ENCODE measurements around the gene CCDC150. TPM values are rescaled to one million over a fixed set of nuclear protein-coding genes. Genes with fewer than 3 reads are reported as not detected.

Gene CCDC150
- total RNA-seq, 3 donors from 2014 or later: 2.1 to 5.3 (median 3.1) TPM

DNA sequence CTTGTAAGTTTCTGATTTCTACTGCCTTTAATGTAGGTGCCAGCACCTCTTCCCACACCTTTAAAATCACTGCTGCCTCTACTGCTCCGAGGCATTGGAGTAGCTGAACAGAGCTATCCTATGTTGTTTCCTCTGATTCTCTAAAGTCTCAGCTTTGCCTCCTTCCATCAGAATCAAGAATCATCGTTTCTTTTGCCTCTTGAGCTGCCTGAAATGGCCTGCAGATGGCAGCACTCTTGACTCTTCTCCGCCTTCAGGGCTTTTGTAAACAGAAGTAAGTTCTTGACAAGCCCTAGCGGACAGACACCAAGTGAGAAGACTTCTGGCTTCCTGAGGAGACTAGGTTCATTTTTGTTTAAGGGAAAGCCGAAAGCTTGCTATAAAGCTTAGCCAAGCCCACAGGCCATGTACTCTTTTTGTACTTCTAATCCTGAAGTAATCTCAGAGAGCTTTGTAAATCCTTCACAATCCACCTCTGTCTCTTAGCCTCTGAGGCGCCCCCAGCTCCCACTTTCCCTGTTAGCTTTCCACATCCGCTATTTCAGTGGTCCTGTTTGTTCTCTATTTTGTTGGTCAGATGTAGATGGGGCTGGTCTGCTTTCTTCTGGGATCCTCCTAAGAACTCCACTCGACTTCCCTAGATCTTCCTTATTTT, 111.6 kb downstream of the CCDC150 start:
- peak in 2 of 3 donors; percentile 71 to 84 for DNase-seq
- ATAC-seq: peak; percentile 91

GRCh38 chr2:196758474-196759377, 119.2 kb downstream of the CCDC150 start:
- no peak for ATAC-seq
- DNase-seq: no peak

More for the DNA sequence above, 111.6 kb downstream of the CCDC150 start:
- H3K9me3 ChIP-seq: peaks cover 13% of the 10 kb centered on the region
- no peak overlapping the region for H3K4me3 ChIP-seq
- TF ChIP-seq, protein P1, sequence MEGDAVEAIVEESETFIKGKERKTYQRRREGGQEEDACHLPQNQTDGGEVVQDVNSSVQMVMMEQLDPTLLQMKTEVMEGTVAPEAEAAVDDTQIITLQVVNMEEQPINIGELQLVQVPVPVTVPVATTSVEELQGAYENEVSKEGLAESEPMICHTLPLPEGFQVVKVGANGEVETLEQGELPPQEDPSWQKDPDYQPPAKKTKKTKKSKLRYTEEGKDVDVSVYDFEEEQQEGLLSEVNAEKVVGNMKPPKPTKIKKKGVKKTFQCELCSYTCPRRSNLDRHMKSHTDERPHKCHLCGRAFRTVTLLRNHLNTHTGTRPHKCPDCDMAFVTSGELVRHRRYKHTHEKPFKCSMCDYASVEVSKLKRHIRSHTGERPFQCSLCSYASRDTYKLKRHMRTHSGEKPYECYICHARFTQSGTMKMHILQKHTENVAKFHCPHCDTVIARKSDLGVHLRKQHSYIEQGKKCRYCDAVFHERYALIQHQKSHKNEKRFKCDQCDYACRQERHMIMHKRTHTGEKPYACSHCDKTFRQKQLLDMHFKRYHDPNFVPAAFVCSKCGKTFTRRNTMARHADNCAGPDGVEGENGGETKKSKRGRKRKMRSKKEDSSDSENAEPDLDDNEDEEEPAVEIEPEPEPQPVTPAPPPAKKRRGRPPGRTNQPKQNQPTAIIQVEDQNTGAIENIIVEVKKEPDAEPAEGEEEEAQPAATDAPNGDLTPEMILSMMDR (IDR thresholded peaks at IDR 0.05): peak; percentile 78
- intact Hi-C loops (cut with DNase I, micrococcal nuclease): no loop called here
- no peaks in the 10 kb centered on the region for H3K36me3 ChIP-seq (ENCODE audit: low read depth)
- H3K4me1 ChIP-seq (ENCODE audit: low read depth): no peaks in the 10 kb centered on the region

GRCh38 chr2:196759378-196759706, 119.8 kb downstream of the CCDC150 start:
- no peaks in the 10 kb centered on the region for H3K36me3 ChIP-seq (ENCODE audit: low read depth)
- no peak for DNase-seq
- intact Hi-C loops (cut with DNase I, micrococcal nuclease): no loop called here
- H3K4me1 ChIP-seq (ENCODE audit: low read depth): no peaks in the 10 kb centered on the region
- no peak for ATAC-seq
- no peak overlapping the region for H3K4me3 ChIP-seq
- TF ChIP-seq, protein P1 (IDR thresholded peaks at IDR 0.05): no peak
- H3K9me3 ChIP-seq: peaks cover 9% of the 10 kb centered on the region

More at GRCh38 chr2:196758474-196759377, 119.2 kb downstream of the CCDC150 start:
- TF ChIP-seq, protein P1 (IDR thresholded peaks at IDR 0.05): no peak
- Histone ChIP-seq H3K4me3 (no peak overlapping the region), H3K9me3 (peaks cover 13% of the 10 kb centered on the region), H3K4me1 (ENCODE audit: low read depth) (no peaks in the 10 kb centered on the region), H3K36me3 (ENCODE audit: low read depth) (no peaks in the 10 kb centered on the region)
- intact Hi-C loops (cut with DNase I, micrococcal nuclease): no loop called here

DNA sequence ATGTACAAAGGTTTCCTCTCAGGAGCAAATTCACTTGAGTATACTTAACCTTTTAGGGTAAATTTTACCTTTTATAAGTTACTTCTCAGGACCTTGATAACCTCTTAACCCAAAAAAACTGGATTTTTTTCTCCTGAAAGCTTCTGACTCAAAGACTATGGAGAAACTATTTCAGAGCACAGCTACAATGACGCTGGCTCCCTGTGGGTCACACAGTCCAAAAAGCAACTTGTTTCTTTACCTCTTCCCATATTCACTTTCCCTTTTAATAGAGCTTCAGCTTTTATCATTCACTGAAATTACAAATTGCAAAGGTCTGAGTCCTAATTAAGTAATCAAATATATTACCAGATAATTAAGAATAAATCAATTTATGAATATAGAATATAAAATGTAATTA, 127.6 kb downstream of the CCDC150 start:
- TF ChIP-seq, protein P1 (IDR thresholded peaks at IDR 0.05): no peak
- no peak overlapping the region for H3K4me3 ChIP-seq
- H3K4me1 ChIP-seq (ENCODE audit: low read depth): no peaks in the 10 kb centered on the region
- no peak for DNase-seq
- H3K36me3 ChIP-seq (ENCODE audit: low read depth): no peaks in the 10 kb centered on the region
- H3K9me3 ChIP-seq: no peaks in the 10 kb centered on the region
- intact Hi-C loops (cut with DNase I, micrococcal nuclease): no loop called here
- ATAC-seq: no peak

Other genes starting within 250 kb of the CCDC150 start
- 1 to 10 TPM; 1.4 to 3.1 (median 1.5) TPM for gene HECW2, start 46.2 kb upstream of the CCDC150 start, total RNA-seq
- gene GTF3C3, start 160.0 kb downstream of the CCDC150 start, total RNA-seq: 10 to 100 TPM; 26.9 to 35.4 (median 27.0) TPM
- gene C2orf66, start 169.6 kb downstream of the CCDC150 start, total RNA-seq: not detected